GM21515 (cell line): ENCODE data around the gene IGFLR1.
"Not testable (repeated sequence)": the region's sequence is repeated elsewhere in the genome, so short reads cannot be mapped to it uniquely, and the experiment has no call there.

Experiments
- ATAC-seq: cut with Tn5 transposase; IDR thresholded peaks from one replicate; pipeline ENCODE4 v1.9.1; 2021; ENCODE audit not compliant: unreplicated experiment

IGFLR1 gene

DNA sequence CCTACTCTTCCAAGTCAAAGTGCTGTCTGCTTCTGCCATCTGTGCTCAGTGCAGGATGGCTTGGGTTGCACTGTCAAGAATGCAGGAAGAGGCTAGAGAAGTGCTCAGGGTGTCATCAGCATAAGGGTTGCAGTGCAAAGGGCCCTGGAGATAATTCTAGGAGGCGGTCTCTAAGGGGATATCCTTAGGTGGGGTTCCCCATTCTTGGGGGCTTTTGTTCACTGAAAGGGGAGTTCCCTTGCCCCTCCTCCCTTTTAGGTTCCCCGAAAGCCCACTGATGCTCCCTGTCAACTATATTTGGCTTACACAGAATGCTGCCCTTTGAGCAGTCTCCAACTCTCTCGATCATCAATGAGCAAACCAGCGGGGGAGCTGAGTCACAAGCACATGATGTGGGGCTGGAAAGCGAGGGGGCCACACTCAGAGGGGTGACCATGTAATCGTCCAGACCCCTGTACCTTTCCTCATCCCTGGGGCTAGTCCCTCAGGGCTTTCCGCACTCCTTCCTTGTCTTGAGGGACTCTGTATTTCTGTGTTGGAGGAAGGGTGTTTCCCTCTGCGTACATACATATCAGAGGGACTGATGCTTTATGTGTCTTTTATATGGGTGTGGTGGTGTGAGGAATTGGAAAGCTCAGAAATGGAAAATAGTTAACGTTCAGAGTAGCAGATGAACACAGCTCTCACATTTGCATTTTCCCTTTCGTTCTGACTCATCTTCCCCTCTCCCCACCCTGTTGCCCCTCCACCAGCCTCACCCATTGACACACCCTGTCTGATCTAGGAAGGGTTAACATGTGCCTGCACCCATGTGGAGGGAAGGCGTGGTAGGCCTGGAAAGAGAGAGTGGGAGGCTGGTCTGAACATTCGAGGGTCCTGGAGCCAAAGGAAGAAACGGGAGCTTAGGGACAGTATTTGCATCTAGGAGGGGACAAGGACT is 31.2 kb downstream of the IGFLR1 start:
- ATAC-seq, result no peak

DNA sequence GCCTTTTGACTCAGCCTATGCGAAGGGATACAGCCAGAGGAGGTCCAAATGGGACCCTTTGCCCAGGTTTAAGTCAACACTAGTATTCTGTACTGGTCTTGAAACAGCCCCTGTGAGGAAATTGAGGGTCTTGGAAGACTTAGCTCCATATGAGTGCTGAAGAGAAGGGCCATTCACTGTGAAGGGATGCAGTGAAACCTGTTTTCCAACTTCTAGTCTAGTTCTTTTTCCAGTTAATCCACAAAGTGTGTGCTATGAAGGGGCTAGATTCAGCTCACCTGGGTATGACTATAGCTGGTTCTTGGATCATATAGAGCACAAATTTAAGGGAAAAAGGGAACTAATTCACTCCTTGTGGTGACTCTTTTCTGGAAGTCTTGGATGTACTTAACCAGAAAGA is 33.9 kb downstream of the IGFLR1 start:
- ATAC-seq, result no peak

DNA sequence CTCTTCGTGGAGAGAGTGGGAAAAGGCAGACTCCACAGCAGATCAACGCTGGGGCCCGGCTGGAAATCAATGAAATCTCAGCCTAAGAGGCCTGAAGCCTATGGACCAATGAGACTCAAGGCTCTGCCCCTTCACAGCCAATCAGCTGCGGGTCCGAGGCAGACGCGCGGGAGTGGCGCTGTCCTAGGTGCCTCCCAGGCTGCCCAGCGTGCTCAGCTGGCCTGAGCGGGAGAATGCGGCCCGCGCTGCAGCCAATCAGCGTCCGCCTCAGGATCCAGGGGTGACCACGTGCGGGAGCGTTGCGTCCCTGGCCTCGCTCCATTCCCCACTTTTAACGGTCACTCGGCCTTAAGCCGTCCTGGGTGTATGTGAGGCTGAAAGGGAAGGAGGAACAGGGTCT is 38.0 kb downstream of the IGFLR1 start, which contains the start of gene ZBTB32:
ZBTB32 (plus strand) TSS at position 341 of the 400 bp plus-strand sequence. CDS start 10,069 bp downstream, outside the sequence.
- no peak for ATAC-seq

DNA sequence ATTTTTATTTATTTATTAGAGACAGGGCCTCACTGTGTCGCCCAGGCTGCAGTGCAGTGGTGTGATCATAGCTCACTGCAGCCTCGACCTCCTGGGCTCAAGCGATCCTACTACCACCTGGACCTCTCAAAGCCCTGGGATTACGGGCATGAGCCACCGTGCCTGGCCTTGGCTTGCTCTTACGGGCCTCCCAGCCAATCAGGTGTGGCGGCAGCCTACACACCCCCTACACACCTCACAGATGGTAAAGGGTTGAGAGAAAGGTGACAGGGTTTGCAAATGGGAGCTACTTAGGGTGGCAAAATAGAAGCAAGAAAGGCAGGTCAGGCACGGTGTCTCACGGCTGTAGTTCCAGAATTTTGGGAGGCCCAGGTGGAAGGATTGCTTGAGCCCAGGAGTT is 38.9 kb downstream of the IGFLR1 start:
- no peak for ATAC-seq

DNA sequence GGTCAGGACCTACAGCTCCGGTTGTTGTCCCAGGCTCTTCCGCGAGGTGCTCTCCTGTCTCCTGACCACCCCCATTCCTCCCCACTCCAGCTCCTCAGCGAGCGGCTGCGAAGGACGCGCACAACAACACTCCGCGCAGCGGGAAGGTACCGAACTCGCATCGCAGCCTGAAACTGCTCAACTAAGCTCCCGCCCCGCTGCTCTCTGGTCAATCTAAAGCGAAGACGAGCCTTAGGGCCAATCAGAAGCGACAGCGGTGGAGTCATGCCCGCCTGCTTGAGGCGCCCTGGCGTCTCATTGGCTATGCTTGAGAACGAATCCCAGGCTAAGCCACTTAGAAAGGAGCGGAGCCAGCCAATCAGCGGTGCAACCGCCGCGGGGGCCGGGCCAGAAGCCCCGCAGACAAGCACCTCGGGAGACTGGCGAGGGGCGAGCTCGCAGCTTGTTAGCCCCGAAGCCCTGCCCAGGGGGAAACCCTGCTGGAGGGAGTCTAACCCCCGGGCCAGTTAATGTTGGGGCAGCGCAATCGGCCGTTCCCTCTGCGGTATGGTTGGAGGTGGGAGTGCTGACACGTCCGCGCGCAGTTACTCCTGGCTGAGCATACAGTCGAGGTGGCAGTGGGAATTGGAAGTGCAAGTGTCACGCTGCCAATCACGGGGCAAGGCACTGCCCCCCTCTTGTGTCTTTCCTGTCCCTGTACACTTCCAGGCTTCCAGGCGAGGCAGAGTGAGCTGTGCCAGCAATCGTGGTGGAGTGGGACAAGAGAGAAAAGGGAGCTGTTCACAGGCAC is 39.8 kb downstream of the IGFLR1 start:
- ATAC-seq, result peak; percentile 90

DNA sequence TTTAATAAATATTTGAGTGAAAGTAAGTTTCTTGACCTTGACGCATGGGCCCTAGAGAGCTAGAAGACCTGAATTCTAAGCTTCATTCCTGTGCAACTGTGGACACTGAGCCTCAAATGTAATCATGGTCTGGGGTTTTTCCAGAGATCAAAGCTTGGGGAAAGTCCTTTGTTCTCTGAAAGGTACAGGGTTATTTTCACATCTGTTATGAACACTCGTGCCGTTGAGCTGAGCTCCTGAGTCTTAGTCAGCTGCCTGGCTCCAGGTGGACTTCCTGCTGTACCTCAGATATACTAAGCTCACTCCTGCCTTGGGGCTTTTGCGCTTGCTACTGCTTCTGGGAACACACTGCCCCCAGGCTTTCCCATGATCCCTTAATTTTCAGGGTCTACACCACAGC is 45.4 kb downstream of the IGFLR1 start:
- no peak for ATAC-seq

DNA sequence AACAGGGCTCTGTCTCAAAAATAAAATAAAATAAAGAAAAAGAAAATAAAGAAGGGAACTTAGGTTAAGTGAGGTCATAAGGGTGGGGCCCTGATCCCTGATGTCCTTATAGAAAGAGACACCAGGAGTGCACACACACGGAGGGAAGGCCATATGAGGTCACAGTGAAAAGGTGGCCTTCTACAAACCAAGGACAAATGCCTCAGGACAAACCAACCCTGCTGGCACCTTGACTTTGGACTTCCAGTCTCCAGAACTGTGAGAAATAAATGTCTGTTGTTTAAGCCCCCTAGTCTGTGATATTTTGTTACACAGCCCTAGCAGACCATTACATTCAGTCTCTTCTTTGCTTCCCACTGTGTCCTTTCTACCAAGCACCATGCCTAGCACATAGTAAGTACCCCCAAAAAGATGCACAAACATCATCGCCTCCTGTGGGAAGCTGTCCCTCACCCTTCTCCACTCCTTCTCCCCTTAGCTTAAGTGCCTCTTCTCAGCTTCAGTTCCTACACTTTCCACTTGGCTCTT is 46.3 kb downstream of the IGFLR1 start:
- ATAC-seq, result no peak

DNA sequence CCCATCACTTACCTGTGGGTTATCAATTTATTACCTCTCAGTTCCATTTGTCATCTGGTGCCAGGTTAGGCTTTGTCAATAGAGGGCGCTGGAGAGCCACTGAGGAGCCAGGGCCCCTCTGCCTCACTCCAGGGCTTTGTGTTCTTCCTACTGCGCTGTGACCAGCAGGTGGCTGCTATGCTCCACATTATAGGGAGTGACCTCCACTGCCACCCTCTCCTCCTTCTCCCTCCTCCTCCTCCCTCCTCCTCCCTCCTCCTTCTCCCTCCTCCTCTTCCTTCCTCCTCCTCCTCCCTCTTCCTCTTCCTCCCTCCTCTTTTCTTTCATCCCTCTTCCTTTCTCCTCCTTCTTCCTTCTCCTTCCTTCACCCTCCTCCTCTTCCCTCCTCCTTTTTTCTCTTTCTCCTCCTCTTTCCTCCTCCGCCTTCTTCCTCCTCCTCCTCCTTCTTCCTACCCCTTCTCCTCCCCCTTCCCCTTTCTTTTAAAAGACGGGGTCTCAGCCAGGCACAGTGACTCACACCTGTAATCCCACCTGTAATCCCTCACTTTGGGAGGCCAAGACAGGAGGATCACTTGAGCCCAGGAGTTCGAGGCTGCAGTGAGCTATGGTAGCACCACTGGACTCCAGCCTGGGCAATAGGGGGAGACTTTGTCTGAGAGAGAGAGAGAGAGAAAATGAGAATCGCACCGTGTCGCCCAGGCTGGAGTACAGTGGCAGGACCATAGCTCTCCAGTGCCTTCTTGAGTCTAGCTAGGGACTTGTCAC is 48.2 kb downstream of the IGFLR1 start:
- peak; percentile 75 for ATAC-seq

DNA sequence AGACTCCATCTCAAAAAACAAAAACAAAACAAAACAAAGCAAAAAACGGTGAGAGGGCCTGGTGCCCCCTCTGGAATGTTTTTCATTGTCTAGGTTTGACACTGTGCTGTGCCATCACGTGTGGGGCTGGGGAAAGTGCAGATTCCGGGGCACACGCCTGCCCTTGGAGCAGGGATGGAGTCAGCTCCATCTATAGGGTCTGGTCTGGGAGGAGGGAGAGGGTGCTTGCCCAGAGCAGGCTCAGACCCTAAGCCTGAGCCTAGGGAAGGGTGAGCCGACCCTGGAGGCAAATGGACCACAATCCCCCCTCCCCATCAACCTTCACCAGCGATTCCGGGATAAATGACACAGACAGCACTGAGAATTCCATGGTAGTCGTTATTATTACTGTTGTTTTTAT is 48.8 kb downstream of the IGFLR1 start:
- ATAC-seq, result no peak

DNA sequence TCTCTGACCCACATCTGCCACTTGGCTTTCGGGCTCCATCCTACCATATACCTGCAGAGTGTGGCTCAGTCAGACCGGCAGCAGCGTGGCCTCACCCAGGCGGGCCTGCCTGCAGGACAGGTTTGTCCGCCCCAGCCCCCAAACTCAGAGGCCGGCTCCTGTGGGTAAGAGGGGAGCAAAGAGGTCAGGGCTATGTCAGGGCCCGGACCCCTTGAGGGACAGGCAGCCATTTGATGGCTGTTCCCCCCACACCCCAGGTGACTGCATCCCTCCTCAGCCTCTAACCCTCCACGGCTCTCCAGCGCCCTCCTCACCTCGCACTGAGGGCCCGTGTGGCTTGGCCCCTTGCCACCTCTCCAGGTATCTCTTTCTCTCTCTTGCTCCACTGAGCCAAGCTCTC is 50.2 kb downstream of the IGFLR1 start:
- no peak for ATAC-seq

DNA sequence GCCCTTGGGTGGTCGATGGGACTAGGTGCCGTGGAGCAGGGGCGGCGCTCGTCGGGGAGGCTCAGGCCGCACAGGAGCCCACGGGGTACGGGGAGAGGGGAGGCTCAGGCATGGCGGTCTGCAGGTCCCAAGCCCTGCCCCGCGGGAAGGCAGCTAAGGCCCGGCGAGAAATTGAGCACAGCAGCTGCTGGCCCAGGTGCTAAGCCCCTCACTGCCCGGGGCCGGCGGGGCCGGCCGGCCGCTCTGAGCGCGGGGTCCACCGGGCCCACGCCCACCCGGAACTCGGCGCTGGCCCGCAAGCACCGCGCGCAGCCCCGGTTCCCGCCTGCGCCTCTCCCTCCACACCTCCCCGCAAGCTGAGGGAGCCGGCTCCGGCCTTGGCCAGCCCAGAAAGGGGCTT is 51.1 kb downstream of the IGFLR1 start:
- ATAC-seq, result not testable (repeated sequence)

DNA sequence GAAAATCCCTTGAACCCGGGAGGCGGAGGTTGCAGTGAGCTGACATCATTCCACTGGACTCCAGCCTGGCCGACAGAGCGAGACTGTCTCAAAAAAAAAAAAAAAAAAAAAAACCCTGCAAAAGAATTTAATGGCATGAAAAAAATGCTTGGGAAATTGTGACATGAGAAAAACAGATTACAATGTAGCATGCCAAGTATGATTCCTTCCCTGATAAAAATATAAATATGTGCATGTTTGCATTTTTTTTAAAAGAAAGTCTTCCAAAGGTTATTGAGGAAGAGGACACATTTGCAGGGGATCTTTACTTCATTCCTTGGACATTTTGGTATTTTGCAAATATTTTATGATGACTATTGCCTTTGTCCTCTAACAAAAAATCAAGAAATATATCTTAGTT is 52.4 kb downstream of the IGFLR1 start:
- no peak for ATAC-seq
